Measurements from ENCODE around the gene ITPR2. TPM values are rescaled to one million over a fixed set of nuclear protein-coding genes. Genes with fewer than 3 reads are reported as not detected.

ITPR2 gene
- total RNA-seq, 4 donors from 2014 or later = 42.8 to 62.5 (median 52.1) TPM

- 92 to 95% methylated on average over 1 of the region's 1 CpG for WGBS, 2 donors
- no peak overlapping the region for H3K4me3 ChIP-seq (ENCODE audit: low read depth, poor library complexity, severe bottlenecking)
- no peak for DNase-seq (ENCODE audit: low spot score in 2 of 2)
- TF ChIP-seq POLR2A (IDR thresholded peaks at IDR 0.05) (no peak), CTCF (IDR thresholded peaks at IDR 0.05) (no peak)
- intact Hi-C loops (cut with DNase I; ENCODE audit: low total_unique reads) = no loop called here
Observed at GRCh38 chr12:26347300-26347699, 485.7 kb downstream of the ITPR2 start.

- DNase-seq (ENCODE audit: low spot score in 2 of 2) = no peak
- 56 to 57% methylated on average over 3 of the region's 3 CpGs for WGBS, 2 donors
- no peak overlapping the region for H3K4me3 ChIP-seq (ENCODE audit: low read depth, poor library complexity, severe bottlenecking)
- TF ChIP-seq CTCF (IDR thresholded peaks at IDR 0.05) (no peak), POLR2A (IDR thresholded peaks at IDR 0.05) (no peak)
- intact Hi-C loops (cut with DNase I; ENCODE audit: low total_unique reads) = no loop called here
Observed at GRCh38 chr12:26346736-26347135, 486.3 kb downstream of the ITPR2 start.

GRCh38 chr12:26345471-26346003 is 487.5 kb downstream of the ITPR2 start:
- no peak overlapping the region for H3K4me3 ChIP-seq (ENCODE audit: low read depth, poor library complexity, severe bottlenecking)
- DNase-seq (ENCODE audit: low spot score in 2 of 2) = no peak
- TF ChIP-seq POLR2A (IDR thresholded peaks at IDR 0.05) = no peak
- TF ChIP-seq CTCF (IDR thresholded peaks at IDR 0.05) = no peak
- WGBS, 2 donors = 86 to 88% methylated on average over 2 of the region's 2 CpGs
- intact Hi-C loops (cut with DNase I; ENCODE audit: low total_unique reads) = no loop called here

- H3K4me3 ChIP-seq (ENCODE audit: low read depth, poor library complexity, severe bottlenecking) = no peak overlapping the region
- intact Hi-C loops (cut with DNase I; ENCODE audit: low total_unique reads) = no loop called here
- DNase-seq (ENCODE audit: low spot score in 2 of 2) = no peak
- no peak for TF ChIP-seq POLR2A (IDR thresholded peaks at IDR 0.05)
- TF ChIP-seq CTCF (IDR thresholded peaks at IDR 0.05) = no peak
Observed at GRCh38 chr12:26341491-26341890, 491.5 kb downstream of the ITPR2 start.

GRCh38 chr12:26340649-26341048 is 492.3 kb downstream of the ITPR2 start:
- 30 to 50% methylated on average over 1 of the region's 1 CpG for WGBS, 2 donors
- H3K4me3 ChIP-seq (ENCODE audit: low read depth, poor library complexity, severe bottlenecking) = no peak overlapping the region
- TF ChIP-seq CTCF (IDR thresholded peaks at IDR 0.05) (no peak), POLR2A (IDR thresholded peaks at IDR 0.05) (no peak)
- DNase-seq (ENCODE audit: low spot score in 2 of 2) = no peak
- intact Hi-C loops (cut with DNase I; ENCODE audit: low total_unique reads) = no loop called here

GRCh38 chr12:26339976-26340375 is 493.0 kb downstream of the ITPR2 start:
- intact Hi-C loops (cut with DNase I; ENCODE audit: low total_unique reads) = no loop called here
- no peak for DNase-seq (ENCODE audit: low spot score in 2 of 2)
- TF ChIP-seq CTCF (IDR thresholded peaks at IDR 0.05) (no peak), POLR2A (IDR thresholded peaks at IDR 0.05) (no peak)
- 94 to 96% methylated on average over 13 of the region's 13 CpGs for WGBS, 2 donors
- no peak overlapping the region for H3K4me3 ChIP-seq (ENCODE audit: low read depth, poor library complexity, severe bottlenecking)

Measured in lower leg skin (tissue), 4 donors.